Kidney (tissue), 14 donors: Measurements from ENCODE around the gene ITGB4. TPM values are rescaled to one million over a fixed set of nuclear protein-coding genes. Genes with fewer than 3 reads are reported as not detected.

Experiments used
- DNase-seq, 5 donors: peaks; one replicate each; pipeline ENCODE4 v3.0.0-alpha.2; 2013 to 2020
- FAIRE-seq: peaks from 2 replicates; lab custom pipeline; 2012; peaks lifted over from hg19 to GRCh38; lab: Jason Lieb, UNC
- H3K27ac ChIP-seq, 2 donors: one replicate each; pipeline ENCODE4 v1.7.0; 2013; ENCODE audit warnings: low read depth in 2 of 2, low read length in 2 of 2, inconsistent platforms in 1 of 2
- H3K27me3 ChIP-seq: one replicate; pipeline ENCODE4 v1.7.1; 2013; ENCODE audit warnings: low read length, inconsistent platforms; ENCODE audit not compliant: control insufficient read depth, insufficient read depth
- H3K36me3 ChIP-seq, 3 donors: one replicate each; pipeline versions ENCODE4 v1.7.0 to v1.7.1; 2013; ENCODE audit warnings: low read length in 3 of 3, control low read depth in 1 of 3, inconsistent platforms in 1 of 3; ENCODE audit not compliant: insufficient read depth in 3 of 3, control insufficient read depth in 2 of 3
- H3K4me1 ChIP-seq, 3 donors: one replicate each; pipeline versions ENCODE4 v1.7.0 to v1.7.1; 2013; ENCODE audit warnings: low read length in 3 of 3, inconsistent platforms in 1 of 3, low read depth in 1 of 3; ENCODE audit not compliant: control insufficient read depth in 2 of 3, insufficient read depth in 2 of 3
- H3K4me3 ChIP-seq, 3 donors: one replicate each; pipeline versions ENCODE4 v1.7.0 to v1.8.1; 2013; ENCODE audit warnings: low read length in 3 of 3, control low read depth in 1 of 3, inconsistent platforms in 1 of 3
- H3K9ac ChIP-seq, 3 donors: one replicate each; pipeline versions ENCODE4 v1.7.0 to v1.7.1; 2013; ENCODE audit warnings: low read length in 3 of 3, control low read depth in 1 of 3, inconsistent platforms in 1 of 3
- H3K9me3 ChIP-seq, 3 donors: one replicate each; pipeline versions ENCODE4 v1.7.0 to v1.7.1; 2013; ENCODE audit warnings: low read length in 3 of 3, control low read depth in 1 of 3, inconsistent platforms in 1 of 3; ENCODE audit not compliant: control insufficient read depth in 2 of 3, insufficient read depth in 1 of 3
- intact Hi-C: fragments of 100-400 bp; cut with DNase I; formaldehyde crosslinking; loops from one replicate; pipeline ENCODE4 v1.11.1; 2022
- polyA plus RNA-seq: library from polyadenylated mRNA; stranded (reverse); fragments of 350-450 nt; fragmentation: Illumina TruSeq; extraction: RNeasy Lipid Tissue Mini Kit (QIAGEN cat#74804); gene quantifications from one replicate; pipeline ENCODE4 v1.2.3, GENCODE V29; 2014; ENCODE audit warnings: low read depth, low replicate concordance; ENCODE audit not compliant: insufficient read depth
- total RNA-seq: library from RNA; stranded (reverse); fragmentation: NEBNext Ultra II Directional; extraction: Animal tissue kit (Norgen Biotek cat#: 25700); gene quantifications from one replicate; pipeline ENCODE4 v1.2.1, GENCODE V29; 2021
- TF ChIP-seq, protein P1 (sequence below): IDR thresholded peaks from 3 replicates; pipeline ENCODE4 v1.5.1; 2012; ENCODE audit warnings: mild to moderate bottlenecking, moderate library complexity, borderline replicate concordance; ENCODE audit not compliant: insufficient read depth; ENCODE audit errors: extremely low read depth
- donor health status: control.
- donor health status: control.
- donor health status: control.
- donor health status: control.
- donor health status: control.
- donor health status: DM: yes; HTN: yes; CAD: no.
- donor health status: Normal renal cell carcinoma (clear cell type).

Gene ITGB4
- total and polyA plus RNA-seq, 2 donors from 2014 or later = 15.7 to 149 TPM

GRCh38 chr17:75740215-75740614 is 19.0 kb downstream of the ITGB4 start:
- Histone ChIP-seq H3K4me1 (no peaks in the 10 kb centered on the region), H3K9ac (no peak overlapping the region), H3K27me3 (no peaks in the 10 kb centered on the region), H3K27ac (no peak overlapping the region), H3K36me3 (no peaks in the 10 kb centered on the region), H3K9me3 (no peaks in the 10 kb centered on the region), H3K4me3 (no peak overlapping the region)
- FAIRE-seq (no peak), DNase-seq (peak in 1 of 5 donors; percentile 73)
- TF ChIP-seq, protein P1, sequence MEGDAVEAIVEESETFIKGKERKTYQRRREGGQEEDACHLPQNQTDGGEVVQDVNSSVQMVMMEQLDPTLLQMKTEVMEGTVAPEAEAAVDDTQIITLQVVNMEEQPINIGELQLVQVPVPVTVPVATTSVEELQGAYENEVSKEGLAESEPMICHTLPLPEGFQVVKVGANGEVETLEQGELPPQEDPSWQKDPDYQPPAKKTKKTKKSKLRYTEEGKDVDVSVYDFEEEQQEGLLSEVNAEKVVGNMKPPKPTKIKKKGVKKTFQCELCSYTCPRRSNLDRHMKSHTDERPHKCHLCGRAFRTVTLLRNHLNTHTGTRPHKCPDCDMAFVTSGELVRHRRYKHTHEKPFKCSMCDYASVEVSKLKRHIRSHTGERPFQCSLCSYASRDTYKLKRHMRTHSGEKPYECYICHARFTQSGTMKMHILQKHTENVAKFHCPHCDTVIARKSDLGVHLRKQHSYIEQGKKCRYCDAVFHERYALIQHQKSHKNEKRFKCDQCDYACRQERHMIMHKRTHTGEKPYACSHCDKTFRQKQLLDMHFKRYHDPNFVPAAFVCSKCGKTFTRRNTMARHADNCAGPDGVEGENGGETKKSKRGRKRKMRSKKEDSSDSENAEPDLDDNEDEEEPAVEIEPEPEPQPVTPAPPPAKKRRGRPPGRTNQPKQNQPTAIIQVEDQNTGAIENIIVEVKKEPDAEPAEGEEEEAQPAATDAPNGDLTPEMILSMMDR = no peak
- intact Hi-C loops = no loop called here

- H3K27ac ChIP-seq = no peak overlapping the region
- TF ChIP-seq, protein P1 = no peak
- FAIRE-seq = no peak
- no peak overlapping the region for H3K9ac ChIP-seq
- H3K27me3 ChIP-seq = no peaks in the 10 kb centered on the region
- no peaks in the 10 kb centered on the region for H3K36me3 ChIP-seq
- no peaks in the 10 kb centered on the region for H3K4me1 ChIP-seq
- intact Hi-C loops = no loop called here
- no peak for DNase-seq
- no peak overlapping the region for H3K4me3 ChIP-seq
- H3K9me3 ChIP-seq = no peaks in the 10 kb centered on the region
These were observed 19.4 kb downstream of the ITGB4 start for GRCh38 chr17:75740631-75741077.

DNA sequence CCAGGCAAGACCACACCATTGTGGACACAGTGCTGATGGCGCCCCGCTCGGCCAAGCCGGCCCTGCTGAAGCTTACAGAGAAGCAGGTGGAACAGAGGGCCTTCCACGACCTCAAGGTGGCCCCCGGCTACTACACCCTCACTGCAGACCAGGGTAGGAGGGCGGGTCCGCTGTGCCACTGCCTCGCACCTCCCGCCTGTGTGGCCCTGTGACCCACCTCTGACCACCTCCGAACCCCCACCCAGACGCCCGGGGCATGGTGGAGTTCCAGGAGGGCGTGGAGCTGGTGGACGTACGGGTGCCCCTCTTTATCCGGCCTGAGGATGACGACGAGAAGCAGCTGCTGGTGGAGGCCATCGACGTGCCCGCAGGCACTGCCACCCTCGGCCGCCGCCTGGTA is 21.1 kb downstream of the ITGB4 start:
- FAIRE-seq (no peak), DNase-seq (peak in 1 of 5 donors; percentile 69)
- no peaks in the 10 kb centered on the region for H3K9me3 ChIP-seq
- no peaks in the 10 kb centered on the region for H3K27me3 ChIP-seq
- H3K4me1 ChIP-seq = no peaks in the 10 kb centered on the region
- no peak overlapping the region for H3K9ac ChIP-seq
- no peaks in the 10 kb centered on the region for H3K36me3 ChIP-seq
- TF ChIP-seq, protein P1 = no peak
- no peak overlapping the region for H3K27ac ChIP-seq
- no peak overlapping the region for H3K4me3 ChIP-seq
- intact Hi-C loops = no loop called here
